GM23338 (cell line): ENCODE measurements around the gene RRP9. TPM values are rescaled to one million over a fixed set of nuclear protein-coding genes. Genes with fewer than 3 reads are reported as not detected.
A peak's percentile ranks its signal among the peaks of the same experiment; 100 is the strongest.

ENCODE experiments used
- ATAC-seq: fragments of 200-7000 bp; cut with Tn5 transposase; 3 replicates; pipeline ENCODE4 v1.9.1; 2020
- DNase-seq: peaks from one replicate; pipeline ENCODE4 v3.0.0-alpha.2; 2015; ENCODE audit warnings: low spot score
- H2AFZ ChIP-seq: fragments of 200-600 bp; sonication (generic); 2 replicates; pipeline ENCODE4 v1.8.0; 2016; ENCODE audit warnings: antibody characterized with exemption, mild to moderate bottlenecking, moderate library complexity
- H3F3A ChIP-seq: fragments of 200-600 bp; sonication (generic); replicated peaks from 2 replicates; pipeline ENCODE4 v1.8.0; 2017; ENCODE audit warnings: antibody characterized with exemption, mixed run types, low read depth
- H3K27ac ChIP-seq: fragments of 200-600 bp; sonication (generic); 2 replicates; pipeline ENCODE4 v1.6.1; 2016; ENCODE audit warnings: low read depth
- H3K27me3 ChIP-seq: fragments of 200-600 bp; sonication (generic); 2 replicates; pipeline ENCODE4 v1.8.0; 2016; ENCODE audit warnings: mild to moderate bottlenecking, mixed run types, moderate library complexity; ENCODE audit not compliant: insufficient read depth
- H3K36me3 ChIP-seq: fragments of 200-600 bp; sonication (generic); 2 replicates; pipeline ENCODE4 v1.8.0; 2016; ENCODE audit warnings: mild to moderate bottlenecking; ENCODE audit not compliant: insufficient read depth
- H3K4me1 ChIP-seq: fragments of 200-600 bp; sonication (generic); 2 replicates; pipeline ENCODE4 v1.8.0; 2016; ENCODE audit warnings: mild to moderate bottlenecking, moderate library complexity; ENCODE audit not compliant: insufficient read depth
- H3K4me2 ChIP-seq: fragments of 200-600 bp; sonication (generic); 2 replicates; pipeline ENCODE4 v1.7.1; 2017; ENCODE audit warnings: mixed run types
- H3K4me3 ChIP-seq: fragments of 200-600 bp; sonication (generic); 2 replicates; pipeline ENCODE4 v1.6.1; 2016; ENCODE audit warnings: mixed run types
- H3K79me2 ChIP-seq: fragments of 200-600 bp; sonication (generic); replicated peaks from 2 replicates; pipeline ENCODE4 v1.8.0; 2017; ENCODE audit warnings: mild to moderate bottlenecking; ENCODE audit not compliant: insufficient read depth
- H3K9me2 ChIP-seq: fragments of 200-600 bp; sonication (generic); 2 replicates; pipeline ENCODE4 v1.8.0; 2017; ENCODE audit not compliant: insufficient read depth
- H4K20me1 ChIP-seq: fragments of 200-600 bp; sonication (generic); replicated peaks from 2 replicates; pipeline ENCODE4 v1.8.0; 2017; ENCODE audit warnings: mild to moderate bottlenecking; ENCODE audit not compliant: insufficient read depth
- H3K27ac Mint-ChIP-seq: 2 replicates; pipeline ENCODE4 v1.8.0; 2020; ENCODE audit warnings: inconsistent platforms, mild to moderate bottlenecking, moderate library complexity, mixed read lengths
- H3K27me3 Mint-ChIP-seq: 3 replicates; pipeline ENCODE4 v1.8.0; 2022; ENCODE audit warnings: low read depth, mild to moderate bottlenecking, moderate library complexity, mixed read lengths, inconsistent platforms; ENCODE audit not compliant: insufficient read depth, poor library complexity
- H3K36me3 Mint-ChIP-seq: 3 replicates; pipeline ENCODE4 v1.8.0; 2021; ENCODE audit warnings: low read depth, mild to moderate bottlenecking, inconsistent platforms, moderate library complexity, mixed read lengths
- H3K4me1 Mint-ChIP-seq: 3 replicates; pipeline ENCODE4 v1.8.0; 2020; ENCODE audit warnings: mild to moderate bottlenecking, inconsistent platforms, mixed read lengths
- H3K4me3 Mint-ChIP-seq: 3 replicates; pipeline ENCODE4 v1.8.0; 2021; ENCODE audit warnings: moderate library complexity, mild to moderate bottlenecking, inconsistent platforms, mixed read lengths
- H3K9me3 Mint-ChIP-seq: 3 replicates; pipeline ENCODE4 v1.8.0; 2020; ENCODE audit warnings: moderate library complexity, mild to moderate bottlenecking, inconsistent platforms, mixed read lengths
- ETS1 ChIP-seq: IDR thresholded peaks from 2 replicates; pipeline ENCODE4 v1.6.1; 2016; ENCODE audit warnings: antibody characterized with exemption
- EZH2phosphoT487 ChIP-seq: fragments of 200-600 bp; sonication (generic); IDR thresholded peaks from one replicate; pipeline ENCODE4 v1.8.1; 2018; ENCODE audit warnings: antibody characterized with exemption; ENCODE audit not compliant: unreplicated experiment
- POLR2AphosphoS5 ChIP-seq: IDR thresholded peaks from 2 replicates; pipeline ENCODE4 v1.6.1; 2016; ENCODE audit warnings: antibody characterized with exemption, low read depth
- REST ChIP-seq: IDR thresholded peaks from one replicate; pipeline ENCODE4 v1.6.1; 2018; ENCODE audit warnings: antibody characterized with exemption; ENCODE audit not compliant: unreplicated experiment
- STAT1 ChIP-seq: IDR thresholded peaks from one replicate; pipeline ENCODE4 v1.6.1; 2016; ENCODE audit warnings: antibody characterized with exemption; ENCODE audit not compliant: unreplicated experiment
- ZNF114 ChIP-seq: fragments of 250-450 bp; sonication (Bioruptor Pico); IDR thresholded peaks from 2 replicates; pipeline ENCODE4 v1.5.0; 2020; ENCODE audit warnings: mild to moderate bottlenecking, moderate library complexity
- polyA plus RNA-seq: library from polyadenylated mRNA; unstranded; fragments of >200 nt; fragmentation: Nextera tagmentation; extraction: Ambion mirVana; gene quantifications from 2 replicates; pipeline ENCODE4 v1.2.1, GENCODE V29; 2016
- total RNA-seq: library from RNA; depleted of rRNA; stranded (reverse); fragments of >200 nt; shearing (Covaris generic); gene quantifications from 2 replicates; pipeline ENCODE4 v1.2.3, GENCODE V29; 2014

The RRP9 gene
- total and polyA plus RNA-seq, 2 experiments from 2014 or later = 62.4 to 68.1 TPM

GRCh38 chr3:51968170-51968775 lies 26.6 kb upstream of the RRP9 start:
- Histone ChIP-seq H3K4me3 (peak overlapping the region; percentile 95), H3K4me1 (peaks cover 37% of the 10 kb centered on the region), H3K9me2 (no peaks in the 10 kb centered on the region), H3K27ac (peak overlapping the region; percentile 97), H3K27me3 (peaks cover 9% of the 10 kb centered on the region; the same call in 1 of the 2 replicates), H3K79me2 (no peaks in the 10 kb centered on the region), H3F3A (peaks cover 13% of the 10 kb centered on the region; the same call in 1 of the 2 replicates), H3K36me3 (no peaks in the 10 kb centered on the region), H3K4me2 (peak overlapping the region; percentile 100), H2AFZ (peak overlapping the region; percentile 38; the same call in 1 of the 2 replicates), H4K20me1 (no peaks in the 10 kb centered on the region)
- Mint-ChIP-seq H3K27ac (peak overlapping the region; percentile 97), H3K4me1 (peaks cover 57% of the 10 kb centered on the region), H3K36me3 (peaks cover 7% of the 10 kb centered on the region; the same call in 2 of the 3 replicates), H3K9me3 (no peaks in the 10 kb centered on the region; the same call in 2 of the 3 replicates), H3K27me3 (peaks cover 28% of the 10 kb centered on the region), H3K4me3 (peak overlapping the region; percentile 85)
- ATAC-seq = peak; percentile 17
- peak; percentile 94 for DNase-seq
- TF ChIP-seq STAT1 = no peak
- peak; percentile 76 for TF ChIP-seq POLR2AphosphoS5

- peaks cover 28% of the 10 kb centered on the region for H3K27me3 Mint-ChIP-seq
- H3K4me3 ChIP-seq = peak within 1 kb of the TSS; percentile 95
- no peaks in the 10 kb centered on the region for H3K36me3 ChIP-seq
- peaks cover 37% of the 10 kb centered on the region for H3K4me1 ChIP-seq
- peaks cover 57% of the 10 kb centered on the region for H3K4me1 Mint-ChIP-seq
- no peaks in the 10 kb centered on the region; the same call in 2 of the 3 replicates for H3K9me3 Mint-ChIP-seq
- peaks cover 13% of the 10 kb centered on the region; the same call in 1 of the 2 replicates for H3F3A ChIP-seq
- H3K27me3 ChIP-seq = peaks cover 9% of the 10 kb centered on the region; the same call in 1 of the 2 replicates
- no peaks in the 10 kb centered on the region for H4K20me1 ChIP-seq
- ATAC-seq (peak; percentile 31), DNase-seq (peak; percentile 70)
- H3K79me2 ChIP-seq = no peaks in the 10 kb centered on the region
- peak within 1 kb of the TSS; percentile 97 for H3K27ac ChIP-seq
- peak within 1 kb of the TSS; percentile 100 for H3K4me2 ChIP-seq
- TF ChIP-seq EZH2phosphoT487 (no peak), POLR2AphosphoS5 (peak; percentile 60; the same call in 1 of the 2 replicates)
- H3K36me3 Mint-ChIP-seq = peaks cover 7% of the 10 kb centered on the region; the same call in 2 of the 3 replicates
- H2AFZ ChIP-seq = peak within 1 kb of the TSS; percentile 38; the same call in 1 of the 2 replicates
- no peaks in the 10 kb centered on the region for H3K9me2 ChIP-seq
- H3K27ac Mint-ChIP-seq = peak within 1 kb of the TSS; percentile 97
- H3K4me3 Mint-ChIP-seq = peak within 1 kb of the TSS; percentile 85
Measured at GRCh38 chr3:51967384-51968169, 25.9 kb upstream of the RRP9 start, which contains the start of gene PCBP4. PCBP4 (minus strand) TSS chr3:51967454; CDS start chr3:51961240, 6,214 bp downstream.

- peaks cover 9% of the 10 kb centered on the region; the same call in 1 of the 2 replicates for H3K27me3 ChIP-seq
- H3K4me1 ChIP-seq = peaks cover 37% of the 10 kb centered on the region
- DNase-seq (no peak), ATAC-seq (no peak; the same call in 2 of the 3 replicates)
- no peak overlapping the region for H3K27ac ChIP-seq
- no peaks in the 10 kb centered on the region for H3K79me2 ChIP-seq
- Mint-ChIP-seq H3K4me1 (peaks cover 57% of the 10 kb centered on the region), H3K9me3 (no peaks in the 10 kb centered on the region; the same call in 2 of the 3 replicates), H3K27me3 (peaks cover 28% of the 10 kb centered on the region), H3K36me3 (peaks cover 7% of the 10 kb centered on the region; the same call in 2 of the 3 replicates), H3K4me3 (peak overlapping the region; percentile 79), H3K27ac (no peak overlapping the region)
- H4K20me1 ChIP-seq = no peaks in the 10 kb centered on the region
- peak overlapping the region; percentile 62 for H3K4me3 ChIP-seq
- H3K9me2 ChIP-seq = no peaks in the 10 kb centered on the region
- no peaks in the 10 kb centered on the region for H3K36me3 ChIP-seq
- no peak overlapping the region for H2AFZ ChIP-seq
- peak overlapping the region; percentile 85 for H3K4me2 ChIP-seq
- H3F3A ChIP-seq = peaks cover 13% of the 10 kb centered on the region; the same call in 1 of the 2 replicates
- TF ChIP-seq EZH2phosphoT487 (no peak), ZNF114 (CRISPR knock-in tag) (no peak), REST (no peak), ETS1 (no peak)
Measured at GRCh38 chr3:51966922-51967383, 25.2 kb upstream of the RRP9 start.
